Mesothelial cell of epicardium (in vitro differentiated cells): Measurements from ENCODE around the gene TBK1. TPM values are rescaled to one million over a fixed set of nuclear protein-coding genes. Genes with fewer than 3 reads are reported as not detected.

Experiments used
- DNase-seq, 2 experiments: peaks; one replicate each; pipeline ENCODE4 v3.0.0; 2021; ENCODE audit warnings: low spot score in 2 of 2; ENCODE audit not compliant: unreplicated experiment in 2 of 2
- H3K27ac Mint-ChIP-seq: 2 replicates; pipeline ENCODE4 v1.8.0; 2021; ENCODE audit warnings: mixed read lengths
- H3K27me3 Mint-ChIP-seq: 2 replicates; pipeline ENCODE4 v1.8.0; 2021; ENCODE audit warnings: low read depth, mixed read lengths
- H3K36me3 Mint-ChIP-seq: 2 replicates; pipeline ENCODE4 v1.8.0; 2021; ENCODE audit warnings: mixed read lengths
- H3K4me1 Mint-ChIP-seq: 2 replicates; pipeline ENCODE4 v1.8.0; 2021; ENCODE audit warnings: mixed read lengths
- H3K4me3 Mint-ChIP-seq: 2 replicates; pipeline ENCODE4 v1.8.0; 2021; ENCODE audit warnings: mild to moderate bottlenecking, moderate library complexity, mixed read lengths
- H3K9me3 Mint-ChIP-seq: 2 replicates; pipeline ENCODE4 v1.8.0; 2021; ENCODE audit warnings: mixed read lengths
- total RNA-seq: library from RNA; stranded (reverse); gene quantifications from 3 replicates; pipeline ENCODE4 v1.2.1, GENCODE V29; 2021
- TF ChIP-seq, protein P1 (sequence below): fragments of 200-600 bp; sonication (generic); IDR thresholded peaks from one replicate; pipeline ENCODE4 v1.5.0; 2021; ENCODE audit warnings: antibody characterized with exemption; ENCODE audit not compliant: unreplicated experiment

TBK1 gene
- total RNA-seq, result 21.9 to 25.5 TPM (median 25.2 TPM) in 3 replicates

- H3K36me3 Mint-ChIP-seq, result peaks cover 6% of the 10 kb centered on the region
- no peaks in the 10 kb centered on the region for H3K27me3 Mint-ChIP-seq
- DNase-seq, result peak; percentile 72 to 87
- TF ChIP-seq, protein P1, sequence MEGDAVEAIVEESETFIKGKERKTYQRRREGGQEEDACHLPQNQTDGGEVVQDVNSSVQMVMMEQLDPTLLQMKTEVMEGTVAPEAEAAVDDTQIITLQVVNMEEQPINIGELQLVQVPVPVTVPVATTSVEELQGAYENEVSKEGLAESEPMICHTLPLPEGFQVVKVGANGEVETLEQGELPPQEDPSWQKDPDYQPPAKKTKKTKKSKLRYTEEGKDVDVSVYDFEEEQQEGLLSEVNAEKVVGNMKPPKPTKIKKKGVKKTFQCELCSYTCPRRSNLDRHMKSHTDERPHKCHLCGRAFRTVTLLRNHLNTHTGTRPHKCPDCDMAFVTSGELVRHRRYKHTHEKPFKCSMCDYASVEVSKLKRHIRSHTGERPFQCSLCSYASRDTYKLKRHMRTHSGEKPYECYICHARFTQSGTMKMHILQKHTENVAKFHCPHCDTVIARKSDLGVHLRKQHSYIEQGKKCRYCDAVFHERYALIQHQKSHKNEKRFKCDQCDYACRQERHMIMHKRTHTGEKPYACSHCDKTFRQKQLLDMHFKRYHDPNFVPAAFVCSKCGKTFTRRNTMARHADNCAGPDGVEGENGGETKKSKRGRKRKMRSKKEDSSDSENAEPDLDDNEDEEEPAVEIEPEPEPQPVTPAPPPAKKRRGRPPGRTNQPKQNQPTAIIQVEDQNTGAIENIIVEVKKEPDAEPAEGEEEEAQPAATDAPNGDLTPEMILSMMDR, result no peak
- peak within 1 kb of the TSS; percentile 94 for H3K4me3 Mint-ChIP-seq
- H3K27ac Mint-ChIP-seq, result peak within 1 kb of the TSS; percentile 97
- peaks cover 21% of the 10 kb centered on the region for H3K4me1 Mint-ChIP-seq
- no peaks in the 10 kb centered on the region for H3K9me3 Mint-ChIP-seq
These were observed at the start of gene TBK1 for GRCh38 chr12:64451687-64452558. Gene TBK1, plus strand, starts transcription at chr12:64452120. Its CDS starts 3,751 bp downstream, at chr12:64455871.

- no peaks in the 10 kb centered on the region for H3K36me3 Mint-ChIP-seq
- TF ChIP-seq, protein P1, result no peak
- peaks cover 11% of the 10 kb centered on the region for H3K4me1 Mint-ChIP-seq
- H3K27me3 Mint-ChIP-seq, result no peaks in the 10 kb centered on the region
- H3K4me3 Mint-ChIP-seq, result no peak overlapping the region
- H3K27ac Mint-ChIP-seq, result no peak overlapping the region
- no peaks in the 10 kb centered on the region for H3K9me3 Mint-ChIP-seq
- DNase-seq, result no peak
These were observed 49.7 kb upstream of the TBK1 start for GRCh38 chr12:64402181-64402580.

DNA sequence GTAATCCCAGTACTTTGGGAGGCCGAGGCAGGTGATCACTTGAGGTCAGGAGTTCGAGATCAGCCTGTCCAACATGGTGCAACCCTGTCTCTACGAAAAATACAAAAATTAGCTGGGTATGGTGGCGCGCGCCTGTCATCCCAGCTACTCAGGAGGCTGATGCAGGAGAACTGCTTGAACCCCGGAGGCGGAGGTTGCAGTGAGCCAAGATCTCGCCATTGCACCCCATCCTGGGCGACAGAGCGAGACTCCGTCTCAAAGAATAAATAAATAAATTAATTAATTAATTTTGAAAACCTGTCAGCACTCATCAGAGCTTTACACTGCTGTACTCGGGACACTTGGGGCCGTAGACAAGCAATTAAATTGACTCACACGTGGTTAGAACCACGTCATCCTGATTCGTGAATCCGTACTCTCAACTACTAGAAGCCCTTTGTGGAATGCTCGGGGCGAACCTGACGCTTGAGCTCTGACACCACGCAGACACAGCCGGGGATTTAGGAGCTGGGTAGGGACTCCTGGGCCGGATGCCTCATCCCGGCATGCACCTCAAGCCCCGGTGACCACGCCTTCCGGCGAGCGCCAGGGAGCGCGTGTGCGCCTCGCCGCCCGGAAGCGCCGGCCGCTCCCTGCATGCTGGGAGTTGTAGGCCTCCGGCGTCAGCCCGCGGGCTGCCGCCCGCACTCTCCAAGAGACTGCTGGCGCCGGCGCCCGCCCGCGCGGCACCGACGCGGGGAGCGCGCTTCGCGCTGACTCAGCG is 48.0 kb upstream of the TBK1 start, which contains the start of gene XPOT:
Gene XPOT (plus strand): TSS at position 686 of the 763 bp plus-strand sequence. CDS start 5,644 bp downstream, outside the sequence.
- TF ChIP-seq, protein P1, result no peak
- no peaks in the 10 kb centered on the region for H3K36me3 Mint-ChIP-seq
- no peaks in the 10 kb centered on the region for H3K27me3 Mint-ChIP-seq

GRCh38 chr12:64404470-64405256 is 47.3 kb upstream of the TBK1 start:
- Mint-ChIP-seq H3K4me1 (peaks cover 18% of the 10 kb centered on the region), H3K9me3 (no peaks in the 10 kb centered on the region), H3K27me3 (no peaks in the 10 kb centered on the region), H3K36me3 (no peaks in the 10 kb centered on the region), H3K27ac (peak overlapping the region; percentile 99), H3K4me3 (peak overlapping the region; percentile 96)
- DNase-seq, result peak in 1 of 2 experiments; percentile 30
- TF ChIP-seq, protein P1, result no peak

More for the DNA sequence above, 48.0 kb upstream of the TBK1 start, which contains the start of gene XPOT:
- Mint-ChIP-seq H3K4me3 (peak within 1 kb of the TSS; percentile 96), H3K9me3 (no peaks in the 10 kb centered on the region), H3K4me1 (peaks cover 17% of the 10 kb centered on the region), H3K27ac (peak within 1 kb of the TSS; percentile 99)
- DNase-seq, result peak; percentile 86 to 88
